Heart left ventricle (tissue), 16 donors: ENCODE data around the gene ETDC. TPM values are rescaled to one million over a fixed set of nuclear protein-coding genes. Genes with fewer than 3 reads are reported as not detected.
A peak's percentile ranks its signal among the peaks of the same experiment; 100 is the strongest.

Experiments used
- ATAC-seq, 4 donors: fragments of 200-7000 bp; cut with Tn5 transposase; one replicate each; pipeline ENCODE4 v1.9.1; 2020 to 2022; ENCODE audit warnings: moderate library complexity in 4 of 4, mild to moderate bottlenecking in 3 of 4, moderate number of reproducible peaks in 1 of 4
- DNase-seq, 5 donors: peaks; one replicate each; pipeline ENCODE4 v3.0.0-alpha.2; 2020
- H3K27ac ChIP-seq, 12 donors: fragments of 200-600 bp; sonication (generic) in 4 of 12; one replicate each; pipeline versions ENCODE4 v1.5.0 to v1.8.0; 2016 to 2022; ENCODE audit warnings: mild to moderate bottlenecking in 2 of 12
- H3K27me3 ChIP-seq, 9 donors: fragments of 200-600 bp; sonication (generic) in 2 of 9; one replicate each; pipeline versions ENCODE4 v1.5.1 to v1.8.0; 2016 to 2022; ENCODE audit warnings: mild to moderate bottlenecking in 3 of 9
- H3K36me3 ChIP-seq, 9 donors: fragments of 200-600 bp; sonication (generic) in 2 of 9; one replicate each; pipeline versions ENCODE4 v1.5.0 to v1.8.0; 2018 to 2022; ENCODE audit warnings: mild to moderate bottlenecking in 2 of 9
- H3K4me1 ChIP-seq, 12 donors: fragments of 200-600 bp; sonication (generic) in 4 of 12; one replicate each; pipeline versions ENCODE4 v1.5.0 to v1.8.0; 2016 to 2022; ENCODE audit warnings: mild to moderate bottlenecking in 3 of 12
- H3K4me3 ChIP-seq, 12 donors: fragments of 200-600 bp; sonication (generic) in 4 of 12; one replicate each; pipeline versions ENCODE4 v1.5.0 to v1.8.0; 2017 to 2022; ENCODE audit warnings: mild to moderate bottlenecking in 9 of 12, moderate library complexity in 4 of 12
- H3K9me3 ChIP-seq, 12 donors: fragments of 200-600 bp; sonication (generic) in 4 of 12; one replicate each; pipeline versions ENCODE4 v1.5.0 to v1.8.0; 2016 to 2022; ENCODE audit warnings: mild to moderate bottlenecking in 1 of 12
- CTCF ChIP-seq, 12 donors: fragments of 200-600 bp; sonication (generic) in 4 of 12; IDR thresholded peaks; one replicate each; pipeline versions ENCODE4 v1.5.0 to v1.8.0; 2018 to 2022; ENCODE audit warnings: antibody characterized with exemption in 12 of 12, mild to moderate bottlenecking in 5 of 12
- POLR2A ChIP-seq, 2 donors: fragments of 450-650 bp; IDR thresholded peaks; one replicate each; pipeline ENCODE4 v1.6.1; 2017; ENCODE audit warnings: antibody characterized with exemption in 2 of 2, mild to moderate bottlenecking in 2 of 2, moderate library complexity in 2 of 2
- WGBS, 4 donors: extraction: QIAGEN DNeasy Blood & Tissue Kit in 2 of 4; methylation state at CpG; one replicate each; pipeline versions ENCODE4 v1.1.5 to v1.1.7; 2013 to 2018; 5-methylcytosine and 5-hydroxymethylcytosine counted together
- intact Hi-C, 10 donors: fragments of 100-400 bp; cut with DNase I; formaldehyde crosslinking; loops; one replicate each; pipeline versions ENCODE4 v1.11.1 to v1.14.2; 2022
- polyA plus RNA-seq, 2 donors: library from polyadenylated mRNA; stranded (reverse); fragments of 200-250 nt; gene quantifications; one replicate each; pipeline ENCODE4 v1.2.3, GENCODE V29; 2013
- total RNA-seq, 9 donors: library from RNA; depleted of rRNA in 2 of 9; stranded (reverse); fragments of >200 nt in 2 of 9; fragmentation: NEBNext Ultra II Directional in 3 of 9; extraction: Animal tissue kit (Norgen Biotek cat#: 25700) in 3 of 9; gene quantifications; one replicate each; pipeline versions ENCODE4 v1.1.0 to v1.2.4, GENCODE V29; 2016 to 2023
- donor health status: ischemic (EF 13 %, LVEDD 7.1; RV severe dilation, severe dysfunction).
- donor health status: healthy with polysubstance abuse.
- donor health status: DM: no; HTN: yes; CAD: no.
- donor health status: DM: no; HTN: no; CAD: no.
- donor health status: ischemic (EF 25% LVEDD 6.9; RV normal size, moderate dysfunction).
- donor health status: ischemic (EF 25% LVEDD 5.7; RV mildly dilated, moderate dysfunction).
- donor health status: healthy.
- donor health status: DM: yes; HTN: yes; CAD: no.
- donor health status: ischemic (EF 35%, LVEDD 5.7; RV mildly dilated, moderate dysfunction).
- donor health status: nonischemic (EF 11% LVEDD 7.7; RV severe dilation, severe dysfunction).
- donor health status: DM: yes; HTN: yes; CAD: no.
- donor health status: PGD.
- donor health status: ischemic (EF 29% LVEDD 5.4; RV normal size, mild dysfunction).
- donor health status: nonischemic (EF 23%, LVEDD 6.1; RV moderate dilation, normal function).

The ETDC gene
- total and polyA plus RNA-seq, 11 donors: not detected

DNA sequence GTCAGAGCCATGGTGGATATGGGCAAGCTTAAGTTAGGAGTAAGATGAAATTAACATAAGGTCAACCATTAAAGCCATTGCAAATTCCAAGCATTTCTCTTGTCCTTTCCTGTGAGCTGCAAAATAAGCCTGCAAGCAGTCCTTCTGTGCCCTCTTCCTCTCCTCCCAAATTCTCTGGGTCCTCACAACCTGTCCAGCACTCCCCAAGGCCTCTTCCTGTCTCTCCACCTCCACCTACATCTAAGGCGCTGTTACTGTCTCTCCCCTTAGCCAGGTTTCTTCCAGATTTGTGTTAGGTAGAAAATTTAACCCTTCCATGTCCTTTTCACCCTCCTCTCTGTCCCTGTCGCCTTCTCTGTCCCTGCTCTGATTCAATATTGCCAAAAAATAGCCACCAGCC, 22.2 kb downstream of the ETDC start:
- no peak for TF ChIP-seq POLR2A (IDR thresholded peaks at IDR 0.05)
- no peak for TF ChIP-seq CTCF (IDR thresholded peaks at IDR 0.05)
- Histone ChIP-seq H3K4me3 (no peak overlapping the region), H3K4me1 (peaks cover 0 to 5% (median 0%) of the 10 kb centered on the region in 12 donors), H3K27ac (no peak overlapping the region), H3K27me3 (peaks cover 0 to 3% (median 0%) of the 10 kb centered on the region in 9 donors), H3K36me3 (peaks cover 0 to 4% (median 0%) of the 10 kb centered on the region in 9 donors), H3K9me3 (no peaks in the 10 kb centered on the region)
- intact Hi-C loops: no loop called here
- ATAC-seq: no peak
- DNase-seq: no peak
- WGBS, 4 donors: 46 to 94% (median 72%) methylated on average over 2 of the region's 2 CpGs

DNA sequence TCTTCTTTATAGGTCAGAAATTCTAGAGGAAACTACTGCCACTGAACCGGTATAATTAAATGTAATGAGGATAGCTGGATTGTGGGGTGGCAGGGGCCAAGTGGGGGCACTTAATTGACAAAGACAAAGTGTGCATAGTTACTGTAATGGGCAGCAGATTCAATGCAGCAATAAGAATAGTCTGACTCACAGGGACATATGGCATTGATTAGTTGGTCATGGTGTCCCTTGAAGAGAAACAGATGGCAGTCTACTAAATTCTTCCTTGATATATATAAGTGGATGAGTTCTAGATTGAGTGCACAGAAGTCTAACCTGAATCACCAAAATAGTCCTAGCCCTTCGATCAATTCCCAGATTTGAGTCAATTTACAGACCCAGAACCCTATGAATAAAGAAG, 31.6 kb downstream of the ETDC start:
- TF ChIP-seq CTCF (IDR thresholded peaks at IDR 0.05): no peak
- no peak for TF ChIP-seq POLR2A (IDR thresholded peaks at IDR 0.05)
- H3K4me1 ChIP-seq: peaks cover 0 to 52% (median 23%) of the 10 kb centered on the region in 12 donors
- no peak overlapping the region for H3K27ac ChIP-seq
- intact Hi-C loops: no loop called here
- ATAC-seq: no peak
- 48 to 63% (median 56%) methylated on average over 2 of the region's 2 CpGs for WGBS, 4 donors
- peak overlapping the region in 9 of 12 donors; percentile 0 to 92 (median 75) for H3K4me3 ChIP-seq
- H3K27me3 ChIP-seq: peaks cover 0 to 2% (median 0%) of the 10 kb centered on the region in 9 donors
- peaks cover 0 to 6% (median 0%) of the 10 kb centered on the region in 12 donors for H3K9me3 ChIP-seq
- H3K36me3 ChIP-seq: no peaks in the 10 kb centered on the region
- no peak for DNase-seq

GRCh38 chrX:135345107-135345589, 35.9 kb downstream of the ETDC start:
- H3K4me1 ChIP-seq: peaks cover 0 to 35% (median 19%) of the 10 kb centered on the region in 12 donors
- peak; percentile 47 to 62 (median 52) for DNase-seq
- peak in 3 of 4 donors; percentile 8 to 49 (median 21) for ATAC-seq
- peaks cover 0 to 32% (median 10%) of the 10 kb centered on the region in 9 donors for H3K36me3 ChIP-seq
- 2 to 45% (median 23%) methylated on average over 15 to 18 of the region's 18 CpGs for WGBS, 4 donors
- H3K9me3 ChIP-seq: peaks cover 0 to 6% (median 0%) of the 10 kb centered on the region in 12 donors
- no peak for TF ChIP-seq CTCF (IDR thresholded peaks at IDR 0.05)
- no peak for TF ChIP-seq POLR2A (IDR thresholded peaks at IDR 0.05)
- H3K27ac ChIP-seq: peak overlapping the region; percentile 88 to 100 (median 96)
- H3K27me3 ChIP-seq: no peaks in the 10 kb centered on the region
- intact Hi-C loops: loop anchor here in 1 of 10 donors (5.0 kb wide), 1 partner anchor 77 kb away; the partner anchor contains the start of gene SMIM10L2A
- H3K4me3 ChIP-seq: peak overlapping the region; percentile 45 to 92 (median 75)

GRCh38 chrX:135346975-135347374, 37.7 kb downstream of the ETDC start:
- no peak for DNase-seq
- no peak for TF ChIP-seq POLR2A (IDR thresholded peaks at IDR 0.05)
- no peak for TF ChIP-seq CTCF (IDR thresholded peaks at IDR 0.05)
- ATAC-seq: no peak
- Histone ChIP-seq H3K4me1 (peaks cover 0 to 20% (median 8%) of the 10 kb centered on the region in 12 donors), H3K9me3 (peaks cover 0 to 6% (median 0%) of the 10 kb centered on the region in 12 donors), H3K36me3 (peaks cover 0 to 50% (median 20%) of the 10 kb centered on the region in 9 donors), H3K27me3 (no peaks in the 10 kb centered on the region), H3K27ac (peak overlapping the region in 1 of 12 donors; percentile 68), H3K4me3 (no peak overlapping the region)
- intact Hi-C loops: loop anchor here in 1 of 10 donors (5.0 kb wide), 1 partner anchor 75 kb away; the partner anchor contains the start of gene SMIM10L2A
- 62 to 79% (median 72%) methylated on average over 6 of the region's 6 CpGs for WGBS, 4 donors
